LNCAP (cell line): ENCODE measurements around the gene ABHD6.

Experiments used
- CTCF ChIP-seq: fragments of 450-650 bp; IDR thresholded peaks from 2 replicates; pipeline ENCODE4 v1.5.1; 2017; ENCODE audit warnings: mild to moderate bottlenecking

Gene ABHD6

DNA sequence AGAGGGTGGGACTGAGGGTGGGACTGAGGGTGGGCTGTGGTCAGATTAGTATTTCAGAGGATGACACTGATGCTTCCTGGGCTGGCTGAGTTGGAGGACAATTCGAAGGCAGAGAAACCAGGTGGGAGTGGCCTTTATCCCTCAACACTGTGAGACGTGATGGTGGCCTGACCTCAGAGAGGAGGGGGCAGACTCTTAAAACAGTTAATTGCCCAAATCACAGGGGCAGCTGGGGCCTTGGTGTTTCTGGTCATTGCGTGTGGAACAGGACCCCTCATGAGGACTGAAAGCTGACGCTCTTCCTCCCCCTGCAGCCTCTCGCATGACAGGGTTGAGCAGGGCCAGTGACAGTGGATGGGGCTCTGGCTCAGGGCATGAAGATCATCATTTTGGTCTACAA is 45.5 kb upstream of the ABHD6 start:
- TF ChIP-seq CTCF: no peak

DNA sequence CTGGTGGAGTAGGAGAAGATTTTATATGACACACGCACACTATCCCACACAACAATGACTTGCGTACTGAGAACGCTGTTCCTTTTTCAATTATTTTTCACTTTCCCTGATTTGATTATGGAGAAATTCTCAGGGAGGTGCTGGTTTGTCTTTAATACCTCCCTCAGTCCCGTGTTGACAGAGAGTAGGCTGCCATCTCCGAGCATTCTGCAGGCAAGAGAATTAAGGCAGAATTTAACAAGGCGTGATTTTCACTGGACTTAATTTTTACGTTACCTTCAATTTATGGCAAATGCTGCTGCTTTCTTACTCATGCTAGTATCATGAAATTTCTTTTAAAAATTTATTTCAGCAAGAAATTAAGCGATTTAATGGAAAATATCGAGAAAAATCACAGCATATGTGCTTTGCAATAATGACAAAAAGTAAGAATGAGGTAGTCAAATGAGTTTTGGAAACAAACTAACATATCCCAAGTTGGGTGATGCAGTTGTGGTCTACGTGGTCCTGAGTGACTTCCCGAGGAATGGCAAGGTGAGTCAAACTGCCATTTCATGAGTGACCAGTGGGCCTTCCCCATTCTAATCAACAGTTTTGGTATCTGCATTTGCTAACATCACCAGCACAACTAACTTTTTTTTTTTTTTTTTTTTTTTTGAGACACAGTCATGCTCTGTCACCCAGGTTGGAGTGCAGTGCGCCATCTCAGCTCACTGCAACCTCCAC is 43.7 kb upstream of the ABHD6 start:
- no peak for TF ChIP-seq CTCF

DNA sequence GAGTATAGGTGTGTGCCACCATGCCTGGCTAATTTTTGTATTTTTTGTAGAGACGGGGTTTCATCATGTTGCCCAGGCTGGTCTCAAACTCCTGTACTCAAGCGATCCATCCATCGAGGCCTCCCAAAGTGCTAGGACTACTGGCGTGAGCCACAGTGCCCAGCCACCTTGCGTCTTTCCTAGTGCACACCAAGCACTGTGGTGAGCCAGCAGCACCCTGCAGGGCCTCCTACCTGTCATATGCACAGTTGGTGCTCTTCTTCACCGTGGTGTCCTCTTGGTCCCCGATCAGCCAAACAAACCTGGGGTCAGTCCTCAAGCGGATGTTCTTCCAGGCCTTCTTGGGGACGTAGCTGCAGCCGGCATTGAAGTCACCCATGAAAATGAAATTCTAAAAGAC is 40.0 kb upstream of the ABHD6 start:
- TF ChIP-seq CTCF: no peak

GRCh38 chr3:58198362-58198761 is 39.2 kb upstream of the ABHD6 start:
- no peak for TF ChIP-seq CTCF

- no peak for TF ChIP-seq CTCF
Measured at GRCh38 chr3:58198804-58199203, 38.8 kb upstream of the ABHD6 start.

DNA sequence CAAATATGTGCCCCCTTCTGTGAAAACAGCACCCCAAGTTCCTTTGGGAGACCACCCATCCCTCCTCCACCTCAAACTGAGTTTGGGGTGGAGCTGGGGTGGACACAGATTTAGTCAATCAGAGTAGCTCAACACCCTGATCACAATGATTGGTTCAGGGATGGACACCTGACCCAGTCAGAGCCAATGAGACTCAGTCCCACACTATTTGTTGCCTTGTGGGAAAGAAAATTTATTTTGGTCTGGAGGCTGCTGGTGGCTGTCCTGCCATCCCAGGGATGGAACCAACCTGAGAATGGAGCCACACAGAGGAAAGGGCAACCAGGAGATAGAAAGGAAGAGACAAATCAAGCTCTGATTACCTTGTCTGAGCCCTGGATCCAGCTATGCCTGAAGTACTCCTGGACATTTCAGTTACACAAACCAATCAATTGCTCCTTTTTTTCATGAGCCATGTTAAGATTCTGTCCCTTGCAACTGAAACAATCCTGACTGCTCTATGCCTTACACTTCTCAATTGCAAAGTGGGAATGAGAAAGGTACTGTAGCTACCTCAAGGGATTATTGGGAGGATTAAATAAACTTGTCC is 37.4 kb upstream of the ABHD6 start:
- TF ChIP-seq CTCF: no peak

- TF ChIP-seq CTCF: no peak
Measured at GRCh38 chr3:58200846-58201355, 36.7 kb upstream of the ABHD6 start.
